Testis (tissue), 3 donors: Measurements from ENCODE around the gene ASCC2. TPM values are rescaled to one million over a fixed set of nuclear protein-coding genes. Genes with fewer than 3 reads are reported as not detected.
"Not testable (repeated sequence)": the region's sequence is repeated elsewhere in the genome, so short reads cannot be mapped to it uniquely, and the experiment has no call there.

Experiments used
- DNase-seq: peaks from one replicate; pipeline ENCODE4 v3.0.0-alpha.2; 2019
- H3K27ac ChIP-seq, 2 donors: fragments of 200-600 bp; sonication (generic); one replicate each; pipeline ENCODE4 v1.5.1; 2019
- H3K27me3 ChIP-seq: fragments of 200-600 bp; sonication (generic); one replicate; pipeline ENCODE4 v1.5.1; 2019
- H3K36me3 ChIP-seq: fragments of 200-600 bp; sonication (generic); one replicate; pipeline ENCODE4 v1.5.1; 2017; ENCODE audit warnings: low read depth; ENCODE audit errors: missing control alignments
- H3K4me1 ChIP-seq: fragments of 200-600 bp; sonication (generic); one replicate; pipeline ENCODE4 v1.5.1; 2019
- H3K4me3 ChIP-seq, 2 donors: fragments of 200-600 bp; sonication (generic); one replicate each; pipeline ENCODE4 v1.5.1; 2017 to 2019
- H3K9me3 ChIP-seq: fragments of 200-600 bp; sonication (generic); one replicate; pipeline ENCODE4 v1.5.1; 2017
- CTCF ChIP-seq, 3 experiments: fragments of 450-650 bp in 2 of 3; fragments of 200-600 bp in 1 of 3; sonication (generic) in 1 of 3; IDR thresholded peaks; one replicate each; pipeline ENCODE4 v1.5.1; 2016 to 2019; ENCODE audit warnings: antibody characterized with exemption in 3 of 3, mild to moderate bottlenecking in 2 of 3, moderate library complexity in 1 of 3
- POLR2A ChIP-seq: fragments of 450-650 bp; IDR thresholded peaks from one replicate; pipeline ENCODE4 v1.6.1; 2017; ENCODE audit warnings: antibody characterized with exemption, mild to moderate bottlenecking, moderate library complexity
- WGBS, 2 donors: methylation state at CpG; one replicate each; pipeline ENCODE4 v1.1.5; 2018; 5-methylcytosine and 5-hydroxymethylcytosine counted together
- intact Hi-C: fragments of 100-400 bp; cut with DNase I; formaldehyde crosslinking; loops from one replicate; pipeline ENCODE4 v1.15.1; 2023; ENCODE audit warnings: low total_unique reads
- polyA plus RNA-seq: library from polyadenylated mRNA; stranded (reverse); fragments of 350-450 nt; fragmentation: Illumina TruSeq; extraction: RNeasy Lipid Tissue Mini Kit (QIAGEN cat#74804); gene quantifications from one replicate; pipeline ENCODE4 v1.2.3, GENCODE V29; 2014; ENCODE audit warnings: low read depth, low replicate concordance; ENCODE audit not compliant: insufficient read depth
- total RNA-seq, 2 donors: library from RNA; depleted of rRNA; stranded (reverse); fragments of >200 nt; gene quantifications; one replicate each; pipeline ENCODE4 v1.2.3, GENCODE V29; 2016

The ASCC2 gene
- total and polyA plus RNA-seq, 3 donors from 2014 or later: 91.5 to 108 (median 93.8) TPM

GRCh38 chr22:29831958-29832357 is 6.1 kb downstream of the ASCC2 start:
- Histone ChIP-seq H3K27me3 (no peaks in the 10 kb centered on the region), H3K36me3 (no peaks in the 10 kb centered on the region), H3K4me3 (no peak overlapping the region), H3K9me3 (no peaks in the 10 kb centered on the region), H3K4me1 (peaks cover 30% of the 10 kb centered on the region), H3K27ac (peak overlapping the region in 1 of 2 donors; percentile 53)
- 54 to 74% methylated on average over 9 of the region's 9 CpGs for WGBS, 2 donors
- TF ChIP-seq POLR2A (no peak), CTCF (IDR thresholded peaks at IDR 0.05) (no peak)
- intact Hi-C loops: no loop called here
- DNase-seq: peak; percentile 34

GRCh38 chr22:29831186-29831921 is 6.7 kb downstream of the ASCC2 start:
- 53 to 63% methylated on average over 8 of the region's 8 CpGs for WGBS, 2 donors
- DNase-seq: peak; percentile 48
- peaks cover 29% of the 10 kb centered on the region for H3K4me1 ChIP-seq
- H3K4me3 ChIP-seq: no peak overlapping the region
- no peaks in the 10 kb centered on the region for H3K27me3 ChIP-seq
- TF ChIP-seq CTCF (IDR thresholded peaks at IDR 0.05): no peak
- peak overlapping the region; percentile 33 to 53 for H3K27ac ChIP-seq
- H3K36me3 ChIP-seq: no peaks in the 10 kb centered on the region
- no peaks in the 10 kb centered on the region for H3K9me3 ChIP-seq
- intact Hi-C loops: no loop called here

- TF ChIP-seq CTCF (IDR thresholded peaks at IDR 0.05) (no peak), POLR2A (no peak)
- peaks cover 29% of the 10 kb centered on the region for H3K4me1 ChIP-seq
- no peaks in the 10 kb centered on the region for H3K9me3 ChIP-seq
- no peaks in the 10 kb centered on the region for H3K36me3 ChIP-seq
- no peaks in the 10 kb centered on the region for H3K27me3 ChIP-seq
- intact Hi-C loops: no loop called here
- no peak overlapping the region for H3K4me3 ChIP-seq
- H3K27ac ChIP-seq: peak overlapping the region in 1 of 2 donors; percentile 33
- no peak for DNase-seq
- WGBS, 2 donors: 73% methylated on average over 8 of the region's 8 CpGs
Observed at GRCh38 chr22:29830585-29830984, 7.5 kb downstream of the ASCC2 start.

GRCh38 chr22:29827726-29828125 is 10.3 kb downstream of the ASCC2 start:
- DNase-seq, intact Hi-C loops, H3K36me3 ChIP-seq, H3K9me3 ChIP-seq, H3K27me3 ChIP-seq, H3K27ac ChIP-seq, H3K4me3 ChIP-seq: not testable (repeated sequence)
- WGBS, 2 donors: 50 to 58% methylated on average over 1 of the region's 1 CpG
- peaks cover 16% of the 10 kb centered on the region for H3K4me1 ChIP-seq

GRCh38 chr22:29827091-29827490 is 11.0 kb downstream of the ASCC2 start:
- H3K4me1 ChIP-seq: peaks cover 9% of the 10 kb centered on the region
- intact Hi-C loops: no loop called here
- DNase-seq: no peak
- WGBS, 2 donors: 93 to 94% methylated on average over 4 of the region's 4 CpGs
- H3K36me3 ChIP-seq: no peaks in the 10 kb centered on the region
- H3K9me3 ChIP-seq: no peaks in the 10 kb centered on the region
- H3K27ac ChIP-seq: no peak overlapping the region
- TF ChIP-seq CTCF (IDR thresholded peaks at IDR 0.05) (no peak), POLR2A (no peak)
- H3K27me3 ChIP-seq: no peaks in the 10 kb centered on the region
- no peak overlapping the region for H3K4me3 ChIP-seq
